Stimulated activated CD8-positive, alpha-beta memory T cell treated with anti-CD3 and anti-CD28 coated beads, Interleukin-12 subunit alpha, Interleukin-12 subunit beta, amount 100 ng/mL, for 4 hours (primary cell): ENCODE results near the gene LTF.
"Not testable (repeated sequence)": the region's sequence is repeated elsewhere in the genome, so short reads cannot be mapped to it uniquely, and the experiment has no call there.

Experiments used
- DNase-seq: peaks from one replicate; pipeline ENCODE4 v3.0.0-alpha.2; 2020; ENCODE audit warnings: low read depth

Gene LTF

GRCh38 chr3:46412786-46413298 lies 51.9 kb downstream of the LTF start:
- DNase-seq, result no peak

GRCh38 chr3:46411271-46411670 lies 53.4 kb downstream of the LTF start:
- no peak for DNase-seq

DNA sequence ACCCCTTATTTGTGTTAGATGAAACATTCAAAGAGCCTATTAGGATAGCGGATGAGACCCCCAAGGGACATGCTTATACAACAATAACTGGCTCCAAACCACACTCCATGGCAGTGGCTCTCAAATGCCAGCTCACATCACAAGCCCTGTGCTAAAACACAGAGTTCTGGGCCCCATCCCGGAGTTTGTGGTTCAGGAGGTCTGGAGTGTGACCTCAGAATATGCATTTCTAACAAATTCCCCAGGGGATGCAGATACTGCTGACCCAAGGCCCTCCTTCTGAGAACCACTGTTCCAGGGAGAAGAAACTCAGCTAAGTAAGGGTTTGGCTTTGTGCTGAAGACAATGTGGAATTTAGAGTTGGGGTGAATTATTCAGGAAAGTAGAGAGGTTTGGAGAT lies 54.0 kb downstream of the LTF start:
- no peak for DNase-seq

- DNase-seq, result no peak
These were observed 54.8 kb downstream of the LTF start for GRCh38 chr3:46409739-46410489.

GRCh38 chr3:46408853-46409252 lies 55.9 kb downstream of the LTF start:
- no peak for DNase-seq

GRCh38 chr3:46407970-46408369 lies 56.7 kb downstream of the LTF start:
- no peak for DNase-seq

DNA sequence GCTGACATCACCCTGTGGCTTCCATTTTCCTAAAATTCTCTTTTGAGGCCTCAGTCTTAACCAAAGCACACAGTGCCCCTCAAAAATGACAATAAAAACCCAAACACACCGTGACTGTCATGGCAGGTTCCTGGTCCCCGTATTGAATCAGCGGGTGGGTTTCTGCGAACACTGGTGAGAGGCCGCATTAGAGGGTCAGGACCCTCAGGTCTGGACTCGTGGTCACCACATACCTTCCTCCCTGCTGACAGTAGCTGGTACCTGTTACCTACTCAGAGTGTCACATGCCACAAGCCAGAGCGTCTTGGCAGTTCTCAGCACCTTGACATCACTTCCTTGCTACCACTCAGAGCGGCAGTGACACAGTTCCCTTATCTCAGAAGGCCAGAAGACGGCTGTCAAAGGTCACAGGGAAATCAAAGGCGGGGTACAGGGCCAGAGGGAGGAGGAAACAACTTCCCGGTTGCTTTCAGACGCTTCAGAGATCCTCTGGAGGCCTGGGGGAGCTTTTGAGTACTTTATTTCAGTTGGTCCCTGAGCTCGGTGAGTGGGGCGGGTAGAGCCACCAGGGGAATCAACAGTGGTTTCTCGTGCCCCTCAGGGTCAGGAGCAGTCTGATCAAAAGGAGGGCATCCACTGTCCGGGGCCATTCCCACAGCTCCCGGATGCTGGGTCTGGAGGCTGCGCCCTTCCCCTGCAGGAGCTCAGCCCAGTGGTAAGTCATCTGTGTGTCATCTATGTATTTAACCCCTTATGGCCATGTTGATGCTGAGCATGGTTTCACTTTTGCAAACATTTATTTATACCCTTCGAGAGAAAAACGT lies 57.7 kb downstream of the LTF start, which contains the start of the genes CCR5AS and CCRL2:
CCR5AS (minus strand) TSS at position 279 of the 824 bp plus-strand sequence.
CCRL2 (plus strand) TSS at position 472 of the 824 bp plus-strand sequence. CDS start 821 bp downstream, outside the sequence.
- DNase-seq, result peak; percentile 17

- DNase-seq, result no peak
These were observed 58.3 kb downstream of the LTF start for GRCh38 chr3:46406443-46406787.

- DNase-seq, result no peak
These were observed 59.2 kb downstream of the LTF start for GRCh38 chr3:46405301-46406019.

GRCh38 chr3:46402902-46403301 lies 61.8 kb downstream of the LTF start:
- not testable (repeated sequence) for DNase-seq

DNA sequence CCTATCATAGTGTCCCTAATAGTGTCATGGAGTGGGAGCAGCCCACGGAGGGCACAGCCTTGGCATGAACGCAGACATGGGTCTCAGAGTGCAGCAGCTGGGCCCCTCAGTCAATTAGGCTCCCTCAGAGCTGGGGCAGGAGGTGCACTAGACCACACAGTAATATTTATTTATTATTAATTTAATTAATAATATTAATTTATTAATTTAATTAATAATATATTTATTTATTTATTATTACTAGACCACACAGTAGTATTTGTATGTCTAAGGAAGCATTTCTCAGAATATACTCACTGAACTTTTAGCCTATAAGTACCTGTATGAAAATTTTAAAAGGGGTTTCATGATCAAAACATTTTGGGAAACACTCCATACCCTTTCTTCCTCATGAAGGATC lies 63.1 kb downstream of the LTF start:
- no peak for DNase-seq

DNA sequence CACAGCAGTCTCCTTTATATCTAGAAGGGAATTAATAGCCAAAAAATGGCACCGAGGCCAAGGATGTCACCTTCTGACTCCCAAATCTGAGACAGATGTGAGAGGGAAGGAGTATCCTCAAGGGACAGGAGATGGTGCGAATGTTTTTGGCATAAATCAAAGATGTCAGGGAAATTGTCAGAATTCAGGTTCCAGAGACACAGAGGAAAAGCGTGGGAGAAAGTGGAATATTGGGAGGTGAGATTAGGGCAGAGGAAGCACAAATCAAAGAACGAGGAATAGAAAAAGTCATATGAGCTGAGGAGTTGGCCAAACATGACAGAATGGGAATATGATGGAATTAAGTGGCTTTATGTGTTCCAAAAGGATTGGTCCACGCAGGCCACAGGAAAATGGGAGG lies 63.9 kb downstream of the LTF start:
- DNase-seq, result no peak

DNA sequence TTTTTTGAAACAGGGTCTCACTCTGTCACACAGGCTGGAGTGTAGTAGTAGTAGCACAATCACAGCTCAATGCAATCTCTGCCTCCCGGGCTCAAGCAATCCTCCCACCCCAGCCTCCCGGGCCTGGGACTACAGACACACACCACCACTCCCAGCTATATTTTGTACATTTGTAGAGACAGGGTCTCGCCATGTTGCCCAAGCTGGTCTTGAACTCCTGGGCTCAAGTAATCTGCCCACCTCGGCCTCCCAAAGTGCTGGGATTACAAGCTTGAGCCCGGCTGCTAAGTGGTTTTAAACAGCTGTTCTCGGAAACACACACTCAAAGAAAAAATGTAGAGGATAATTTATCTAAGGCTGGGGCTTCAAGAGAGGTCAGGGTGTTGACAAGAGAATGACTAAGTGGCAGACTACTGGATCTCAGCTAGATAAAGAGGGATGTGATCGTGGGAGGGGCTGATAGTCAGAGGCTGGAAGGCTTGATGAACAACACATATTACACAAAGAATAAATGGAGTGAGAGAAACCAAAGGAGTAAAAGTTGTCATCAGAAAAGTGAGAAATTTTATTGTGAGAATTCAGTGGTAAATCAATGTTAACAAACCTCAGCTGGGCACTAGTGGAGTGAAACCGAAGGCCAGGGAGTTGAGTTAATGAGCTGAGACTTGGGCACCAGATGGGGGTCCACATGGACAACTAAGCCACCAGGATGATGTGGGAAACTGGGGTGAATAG lies 64.5 kb downstream of the LTF start:
- no peak for DNase-seq

DNA sequence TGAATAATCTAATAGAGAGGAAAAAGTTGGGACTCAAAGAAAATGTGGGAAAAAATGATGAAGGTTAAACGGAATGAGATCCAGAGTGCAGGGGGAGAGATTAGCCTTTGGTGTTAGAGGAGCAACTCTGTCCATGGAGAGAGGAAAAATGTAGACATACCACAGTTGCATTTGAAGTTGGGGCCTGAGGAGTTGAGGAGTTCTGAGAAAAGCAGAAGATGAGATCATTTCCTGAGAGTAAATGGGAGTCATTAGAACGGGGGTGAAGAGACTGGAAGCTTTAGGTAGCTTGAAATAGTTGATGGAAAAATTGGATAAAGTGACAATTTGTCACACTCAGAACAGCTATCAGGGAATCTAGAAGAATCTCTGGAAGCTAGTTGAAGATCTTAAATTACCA lies 65.1 kb downstream of the LTF start:
- no peak for DNase-seq

GRCh38 chr3:46399098-46399497 lies 65.6 kb downstream of the LTF start:
- DNase-seq, result no peak

DNA sequence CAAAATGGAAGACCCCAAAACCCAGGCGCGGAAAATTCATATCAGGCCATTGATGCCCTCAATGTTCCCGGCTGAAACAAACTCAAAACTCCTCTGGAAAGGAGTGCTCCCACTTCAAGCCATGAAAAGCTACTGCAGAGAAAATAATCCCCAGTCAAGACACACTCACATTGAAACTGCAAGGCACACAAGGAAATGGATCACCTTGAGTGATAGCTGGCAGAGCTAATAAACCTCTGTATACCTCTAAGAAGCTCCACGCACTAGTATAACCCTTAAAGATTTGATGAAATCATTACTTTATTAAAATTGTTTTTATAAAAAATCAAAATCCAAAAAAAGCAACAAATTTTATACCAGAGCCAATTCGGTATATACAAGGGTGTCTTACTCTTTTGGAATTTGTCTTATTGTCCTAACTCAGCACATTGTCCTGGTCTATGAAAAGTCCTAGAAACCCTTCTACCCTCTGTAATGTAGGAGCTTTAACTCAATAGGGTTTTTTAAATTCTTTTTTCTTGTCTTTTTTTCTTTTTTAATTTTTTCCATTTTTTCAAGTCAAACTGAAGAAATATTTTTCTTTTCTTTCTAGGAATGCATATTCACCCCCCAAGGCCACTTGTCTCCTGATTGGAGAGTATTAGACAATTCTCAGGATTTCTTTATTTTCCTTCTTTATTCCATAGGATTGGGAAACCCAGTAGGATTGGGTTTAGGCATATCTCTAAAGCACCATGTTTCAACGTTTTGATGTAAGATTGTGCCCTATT lies 66.3 kb downstream of the LTF start:
- DNase-seq, result no peak

GRCh38 chr3:46397111-46397510 lies 67.6 kb downstream of the LTF start:
- no peak for DNase-seq

DNA sequence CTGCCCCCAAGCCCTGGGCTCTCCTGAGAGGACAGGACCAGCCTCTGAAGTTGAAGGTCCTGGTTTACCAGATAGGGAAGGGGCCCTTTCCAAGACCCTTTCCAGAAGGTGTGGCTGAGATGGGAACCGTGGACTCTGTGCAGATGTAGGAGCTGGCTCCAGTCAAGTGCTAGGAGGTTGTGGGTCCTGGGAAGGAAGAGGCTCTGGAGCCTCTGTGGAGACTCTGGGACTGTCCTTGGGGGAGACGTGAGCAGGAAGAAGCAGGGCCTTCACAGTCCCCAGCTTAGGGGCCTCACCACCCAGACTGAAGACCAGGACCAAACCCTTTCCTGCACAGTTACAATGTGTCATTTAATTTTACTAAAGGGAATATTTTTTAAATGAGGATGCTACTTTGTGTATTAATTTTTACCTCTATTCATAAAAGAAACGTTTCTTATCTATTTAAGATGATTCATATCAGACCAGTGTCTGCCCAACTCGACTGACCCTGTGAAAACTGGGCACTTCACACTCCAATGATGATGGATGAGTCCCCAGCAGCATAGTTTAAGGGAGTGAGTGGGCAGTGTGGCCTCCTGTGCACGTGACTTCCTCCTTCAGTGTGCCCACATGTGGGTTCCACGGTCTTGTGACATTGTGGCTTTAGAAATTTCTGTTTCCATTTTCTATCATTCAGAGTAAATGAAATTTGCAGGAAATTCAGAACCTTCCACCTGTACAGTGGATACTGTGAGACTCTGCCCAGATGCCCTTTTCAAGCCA lies 68.8 kb downstream of the LTF start:
- no peak for DNase-seq

DNA sequence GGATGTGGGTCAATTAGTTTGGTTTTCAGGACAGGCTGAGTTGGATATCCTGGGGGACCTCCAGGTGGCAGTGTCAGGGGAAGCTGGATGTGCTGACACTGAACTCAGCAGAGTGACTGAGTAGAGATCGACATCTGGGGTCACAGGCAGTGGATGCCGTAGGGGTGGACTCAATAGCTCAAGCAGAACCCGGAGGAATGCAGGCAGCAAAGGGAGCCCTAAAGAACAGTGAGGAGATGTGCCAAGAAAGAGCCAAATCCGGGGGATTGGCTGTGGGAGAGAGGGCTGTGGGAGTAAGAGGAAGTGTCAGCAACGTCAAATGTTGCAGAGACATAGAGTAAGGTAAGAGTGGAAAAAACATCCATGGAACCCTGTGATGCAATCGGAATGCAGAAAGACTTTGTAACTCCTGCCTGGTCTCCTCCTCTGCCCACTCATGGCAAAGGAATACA lies 69.5 kb downstream of the LTF start:
- DNase-seq, result no peak
